GM23248 (cell line): Measurements from ENCODE around the gene PTPRD. TPM values are rescaled to one million over a fixed set of nuclear protein-coding genes. Genes with fewer than 3 reads are reported as not detected.
"Not testable (repeated sequence)": the region's sequence is repeated elsewhere in the genome, so short reads cannot be mapped to it uniquely, and the experiment has no call there.

ENCODE experiments used
- DNase-seq: peaks from one replicate; pipeline ENCODE4 v3.0.0-alpha.2; 2015
- H2AFZ ChIP-seq: fragments of 200-600 bp; sonication (generic); 2 replicates; pipeline ENCODE4 v1.6.1; 2016; ENCODE audit warnings: antibody characterized with exemption
- H3F3A ChIP-seq: fragments of 200-600 bp; sonication (generic); 2 replicates; pipeline ENCODE4 v1.6.1; 2016; ENCODE audit warnings: mild to moderate bottlenecking, antibody characterized with exemption, mixed run types; ENCODE audit not compliant: insufficient read depth
- H3K27ac ChIP-seq: fragments of 200-600 bp; sonication (generic); 2 replicates; pipeline ENCODE4 v1.5.1; 2016; ENCODE audit warnings: mild to moderate bottlenecking
- H3K27me3 ChIP-seq: fragments of 200-600 bp; sonication (generic); replicated peaks from 2 replicates; pipeline ENCODE4 v1.6.1; 2016; ENCODE audit warnings: mild to moderate bottlenecking; ENCODE audit not compliant: insufficient read depth
- H3K36me3 ChIP-seq: fragments of 200-600 bp; sonication (generic); 2 replicates; pipeline ENCODE4 v1.6.1; 2016; ENCODE audit warnings: low read depth, mild to moderate bottlenecking
- H3K4me1 ChIP-seq: fragments of 200-600 bp; sonication (generic); 2 replicates; pipeline ENCODE4 v1.6.1; 2016; ENCODE audit warnings: mild to moderate bottlenecking; ENCODE audit not compliant: insufficient read depth
- H3K4me2 ChIP-seq: fragments of 200-600 bp; sonication (generic); one replicate; pipeline ENCODE4 v1.6.1; 2016; ENCODE audit warnings: mild to moderate bottlenecking; ENCODE audit not compliant: unreplicated experiment
- H3K4me3 ChIP-seq: fragments of 200-600 bp; sonication (generic); 2 replicates; pipeline ENCODE4 v1.5.1; 2016; ENCODE audit warnings: mild to moderate bottlenecking
- H3K79me2 ChIP-seq: fragments of 200-600 bp; sonication (generic); 2 replicates; pipeline ENCODE4 v1.6.1; 2016; ENCODE audit warnings: mild to moderate bottlenecking; ENCODE audit not compliant: insufficient read depth
- H3K9ac ChIP-seq: fragments of 200-600 bp; sonication (generic); 2 replicates; pipeline ENCODE4 v1.6.1; 2016; ENCODE audit warnings: mild to moderate bottlenecking
- H3K9me2 ChIP-seq: fragments of 200-600 bp; sonication (generic); 2 replicates; pipeline ENCODE4 v1.6.1; 2016; ENCODE audit warnings: mixed run types, mild to moderate bottlenecking, moderate library complexity; ENCODE audit not compliant: insufficient read depth
- H3K9me3 ChIP-seq: fragments of 200-600 bp; sonication (generic); one replicate; pipeline ENCODE4 v1.6.1; 2017; ENCODE audit warnings: low read depth
- H4K20me1 ChIP-seq: fragments of 200-600 bp; sonication (generic); 2 replicates; pipeline ENCODE4 v1.6.0; 2016; ENCODE audit not compliant: insufficient read depth
- EZH2 ChIP-seq: fragments of 200-600 bp; sonication (generic); IDR thresholded peaks from 2 replicates; pipeline ENCODE4 v1.6.1; 2018; ENCODE audit warnings: antibody characterized with exemption, mild to moderate bottlenecking; ENCODE audit not compliant: insufficient read depth, poor library complexity, severe bottlenecking
- EZH2phosphoT487 ChIP-seq: fragments of 200-600 bp; sonication (generic); IDR thresholded peaks from 2 replicates; pipeline ENCODE4 v1.6.1; 2018; ENCODE audit warnings: antibody characterized with exemption, moderate library complexity, mild to moderate bottlenecking, low read depth; ENCODE audit not compliant: insufficient read depth
- WGBS, 2 experiments: methylation state at CpG; one replicate each; pipeline ENCODE4 v1.1.6; 2015 to 2017; ENCODE audit warnings: low lambda C conversion rate in 2 of 2, low coverage in 1 of 2; ENCODE audit errors: missing lambda C conversion rate in 2 of 2; 5-methylcytosine and 5-hydroxymethylcytosine counted together
- in situ Hi-C: fragments of 300-500 bp; cut with MboI; formaldehyde crosslinking; loops from 2 replicates; pipeline ENCODE4 v1.15.0; 2020
- polyA plus RNA-seq: library from polyadenylated mRNA; unstranded; fragments of >200 nt; fragmentation: Nextera tagmentation; extraction: Ambion mirVana; gene quantifications from 2 replicates; pipeline ENCODE4 v1.2.1, GENCODE V29; 2016
- total RNA-seq: library from RNA; depleted of rRNA; stranded (reverse); fragments of >200 nt; shearing (Covaris generic); gene quantifications from 2 replicates; pipeline ENCODE4 v1.2.3, GENCODE V29; 2014

Gene PTPRD
- total and polyA plus RNA-seq, 2 experiments from 2014 or later: 0.05 TPM; not detected in 1

DNA sequence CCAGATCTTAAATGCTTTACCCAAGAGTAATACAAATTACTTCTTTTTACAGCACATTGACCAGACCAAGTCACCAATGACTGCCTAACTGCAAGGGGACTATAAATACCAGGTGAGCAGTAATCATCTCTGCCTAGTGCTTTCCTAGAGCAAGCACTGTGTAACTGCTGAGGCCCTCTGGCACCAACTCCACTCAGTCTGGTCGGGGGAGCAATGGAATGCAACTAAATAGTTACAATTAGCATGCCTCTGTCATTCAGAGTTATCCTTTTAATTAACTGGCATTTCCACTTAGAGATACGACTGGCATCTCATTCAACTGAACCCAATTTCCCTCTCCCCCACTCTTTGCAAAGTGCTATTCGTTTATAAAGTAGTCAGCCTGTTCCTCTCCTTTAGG, 1504.2 kb downstream of the PTPRD start:
- H3K27me3 ChIP-seq: no peaks in the 10 kb centered on the region
- no peak overlapping the region for H3K27ac ChIP-seq
- no peaks in the 10 kb centered on the region for H3K9me2 ChIP-seq
- H3K4me1 ChIP-seq: no peaks in the 10 kb centered on the region
- no peaks in the 10 kb centered on the region for H3F3A ChIP-seq
- H3K9ac ChIP-seq: no peak overlapping the region
- no peaks in the 10 kb centered on the region for H4K20me1 ChIP-seq
- H3K79me2 ChIP-seq: no peaks in the 10 kb centered on the region
- H3K9me3 ChIP-seq: no peaks in the 10 kb centered on the region
- WGBS, 2 experiments: 0 to 3% methylated on average over 3 of the region's 3 CpGs
- TF ChIP-seq EZH2 (no peak), EZH2phosphoT487 (no peak)
- no peak overlapping the region for H3K4me3 ChIP-seq
- H2AFZ ChIP-seq: no peak overlapping the region
- in situ Hi-C loops: no loop called here
- DNase-seq: no peak
- no peak overlapping the region for H3K4me2 ChIP-seq
- no peaks in the 10 kb centered on the region for H3K36me3 ChIP-seq

DNA sequence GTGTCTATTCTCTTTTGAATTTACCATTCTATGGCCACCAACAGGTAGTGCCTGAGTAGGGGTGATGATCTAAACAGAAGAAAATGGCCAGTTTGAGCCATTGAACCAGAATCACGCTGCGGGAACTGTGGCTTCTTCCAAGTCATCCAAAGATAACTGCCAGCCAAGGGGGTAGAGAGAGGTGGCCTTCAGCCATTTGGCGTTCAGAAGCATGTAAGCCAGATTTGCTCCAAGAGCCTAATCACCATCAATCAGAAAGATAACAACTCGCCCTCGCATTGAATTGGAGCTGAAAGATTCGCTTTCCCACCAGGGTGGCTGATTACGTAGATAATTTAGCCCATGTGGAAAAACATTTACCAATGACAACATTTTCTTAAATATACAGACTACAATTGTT, 1510.5 kb downstream of the PTPRD start:
- TF ChIP-seq EZH2 (no peak), EZH2phosphoT487 (no peak)
- Histone ChIP-seq H3K9me3 (no peaks in the 10 kb centered on the region), H3K27me3 (no peaks in the 10 kb centered on the region), H3K9me2 (no peaks in the 10 kb centered on the region), H4K20me1 (no peaks in the 10 kb centered on the region), H3K4me3 (no peak overlapping the region), H2AFZ (no peak overlapping the region), H3K4me2 (no peak overlapping the region), H3K27ac (no peak overlapping the region), H3K36me3 (no peaks in the 10 kb centered on the region), H3F3A (no peaks in the 10 kb centered on the region), H3K9ac (no peak overlapping the region), H3K79me2 (no peaks in the 10 kb centered on the region), H3K4me1 (no peaks in the 10 kb centered on the region)
- no peak for DNase-seq
- WGBS, 2 experiments: 8 to 12% methylated on average over 7 of the region's 7 CpGs
- in situ Hi-C loops: no loop called here

DNA sequence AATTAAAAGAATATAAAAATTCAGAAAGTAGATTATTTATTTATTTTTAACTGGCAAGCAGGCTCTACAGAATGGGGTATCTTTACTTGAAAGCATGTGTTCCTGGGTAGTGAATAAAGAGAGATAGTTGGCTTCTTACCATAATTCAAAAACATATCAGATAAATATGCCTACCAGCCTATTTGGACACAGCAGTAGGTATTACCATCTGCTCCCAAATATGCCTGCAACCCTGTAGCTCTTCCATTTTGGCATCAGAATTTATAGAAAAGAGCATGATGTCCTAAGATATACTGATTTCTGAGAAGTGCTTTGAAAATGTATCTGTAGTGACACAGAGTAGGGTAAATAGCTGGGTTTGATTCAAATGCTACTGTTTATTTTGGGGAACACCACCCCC, 1512.7 kb downstream of the PTPRD start:
- in situ Hi-C loops: no loop called here
- Histone ChIP-seq H3K4me1 (no peaks in the 10 kb centered on the region), H3K4me2 (no peak overlapping the region), H3K79me2 (no peaks in the 10 kb centered on the region), H3K36me3 (no peaks in the 10 kb centered on the region), H3K27ac (no peak overlapping the region), H3K4me3 (no peak overlapping the region), H4K20me1 (no peaks in the 10 kb centered on the region), H3K9me2 (no peaks in the 10 kb centered on the region), H3K9ac (no peak overlapping the region), H3K27me3 (no peaks in the 10 kb centered on the region), H3K9me3 (no peaks in the 10 kb centered on the region), H2AFZ (no peak overlapping the region), H3F3A (no peaks in the 10 kb centered on the region)
- no peak for DNase-seq
- TF ChIP-seq EZH2 (no peak), EZH2phosphoT487 (no peak)

DNA sequence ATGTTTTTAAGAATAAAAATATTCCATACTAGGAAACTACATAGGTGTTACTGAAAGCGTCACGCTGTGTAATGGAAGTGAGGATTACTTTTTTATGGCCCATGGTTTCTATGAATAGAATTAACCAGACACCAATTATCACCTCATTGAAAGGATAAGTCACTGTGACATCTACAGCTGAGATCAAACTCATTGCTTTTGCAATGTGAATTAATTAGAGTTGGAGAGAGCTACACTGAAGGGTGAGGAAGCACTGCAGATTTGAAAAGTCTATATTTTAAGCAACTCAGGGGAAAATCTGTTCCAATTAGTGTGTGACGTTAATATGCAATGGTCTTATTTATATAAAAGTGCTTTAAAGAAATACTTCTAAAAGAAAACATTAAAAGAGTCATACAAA, 1513.2 kb downstream of the PTPRD start:
- in situ Hi-C loops: no loop called here
- Histone ChIP-seq H3K4me3 (no peak overlapping the region), H3F3A (no peaks in the 10 kb centered on the region), H2AFZ (no peak overlapping the region), H3K9ac (no peak overlapping the region), H3K9me2 (no peaks in the 10 kb centered on the region), H3K36me3 (no peaks in the 10 kb centered on the region), H3K4me2 (no peak overlapping the region), H3K79me2 (no peaks in the 10 kb centered on the region), H3K9me3 (no peaks in the 10 kb centered on the region), H4K20me1 (no peaks in the 10 kb centered on the region), H3K4me1 (no peaks in the 10 kb centered on the region), H3K27me3 (no peaks in the 10 kb centered on the region), H3K27ac (no peak overlapping the region)
- WGBS, 2 experiments: 26 to 30% methylated on average over 3 of the region's 3 CpGs
- no peak for DNase-seq
- no peak for TF ChIP-seq EZH2phosphoT487
- TF ChIP-seq EZH2: no peak

DNA sequence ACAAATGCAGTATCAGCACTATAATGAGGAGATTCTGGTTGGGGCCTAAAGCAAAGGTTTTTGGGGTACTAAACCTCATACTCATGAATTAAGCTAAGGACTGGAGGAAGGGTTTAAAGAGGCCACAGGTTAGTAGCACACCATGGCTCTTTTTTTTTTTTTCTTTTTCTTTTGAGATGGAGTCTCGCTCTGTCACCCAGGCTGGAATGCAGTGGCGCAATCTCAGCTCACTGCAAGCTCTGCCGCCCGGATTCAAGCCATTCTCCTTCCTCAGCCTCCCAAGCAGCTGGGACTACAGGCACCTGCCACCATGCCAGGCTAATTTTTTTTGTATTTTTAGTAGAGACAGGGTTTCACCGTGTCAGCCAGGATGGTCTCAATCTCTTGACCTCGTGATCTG, 1515.5 kb downstream of the PTPRD start:
- H3K4me2 ChIP-seq, DNase-seq, H2AFZ ChIP-seq, H3K27ac ChIP-seq, H3K4me3 ChIP-seq, H3K4me1 ChIP-seq, H3K79me2 ChIP-seq, H3K36me3 ChIP-seq, H3K9me2 ChIP-seq, H3K9me3 ChIP-seq, H3F3A ChIP-seq, H3K9ac ChIP-seq, in situ Hi-C loops, H3K27me3 ChIP-seq, H4K20me1 ChIP-seq: not testable (repeated sequence)
- WGBS, 2 experiments: 26 to 29% methylated on average over 6 of the region's 6 CpGs
